Measurements from ENCODE around the gene MANF. TPM values are rescaled to one million over a fixed set of nuclear protein-coding genes. Genes with fewer than 3 reads are reported as not detected.

The MANF gene
- total RNA-seq, 1 donor from 2014 or later = 90.4 TPM

- DNase-seq (ENCODE audit: low spot score) = no peak
These were observed 11.3 kb upstream of the MANF start for GRCh38 chr3:51373658-51374421.

GRCh38 chr3:51374456-51374855, 10.6 kb upstream of the MANF start:
- no peak for DNase-seq (ENCODE audit: low spot score)

- no peak for DNase-seq (ENCODE audit: low spot score)
These were observed 10.0 kb upstream of the MANF start for GRCh38 chr3:51375136-51375535.

- DNase-seq (ENCODE audit: low spot score) = no peak
These were observed 9.5 kb upstream of the MANF start for GRCh38 chr3:51375571-51375970.

- no peak for DNase-seq (ENCODE audit: low spot score)
These were observed 7.0 kb upstream of the MANF start for GRCh38 chr3:51378065-51378464.

GRCh38 chr3:51378726-51379125, 6.4 kb upstream of the MANF start:
- no peak for DNase-seq (ENCODE audit: low spot score)

- DNase-seq (ENCODE audit: low spot score) = no peak
These were observed 5.8 kb upstream of the MANF start for GRCh38 chr3:51379301-51379700.

- DNase-seq (ENCODE audit: low spot score) = no peak
These were observed 5.2 kb upstream of the MANF start for GRCh38 chr3:51379746-51380455.

GRCh38 chr3:51380601-51381332, 4.3 kb upstream of the MANF start:
- DNase-seq (ENCODE audit: low spot score) = no peak

- no peak for DNase-seq (ENCODE audit: low spot score)
These were observed 3.8 kb upstream of the MANF start for GRCh38 chr3:51381333-51381705.

GRCh38 chr3:51382076-51382745, 2.9 kb upstream of the MANF start:
- DNase-seq (ENCODE audit: low spot score) = peak; percentile 29

GRCh38 chr3:51382947-51383578, 2.0 kb upstream of the MANF start:
- DNase-seq (ENCODE audit: low spot score) = no peak

- DNase-seq (ENCODE audit: low spot score) = no peak
These were observed 901 bp upstream of the MANF start for GRCh38 chr3:51384055-51384725.

GRCh38 chr3:51385621-51386091, 565 bp downstream of the MANF start:
- peak; percentile 49 for DNase-seq (ENCODE audit: low spot score)

- DNase-seq (ENCODE audit: low spot score) = peak; percentile 34
These were observed 1.2 kb downstream of the MANF start for GRCh38 chr3:51386159-51386851.

- DNase-seq (ENCODE audit: low spot score) = peak; percentile 42
These were observed 1.8 kb downstream of the MANF start for GRCh38 chr3:51386852-51387229.

GRCh38 chr3:51387281-51387680, 2.2 kb downstream of the MANF start:
- peak; percentile 37 for DNase-seq (ENCODE audit: low spot score)

- peak; percentile 84 for DNase-seq (ENCODE audit: low spot score)
These were observed 3.4 kb downstream of the MANF start for GRCh38 chr3:51388286-51389029.

- peak; percentile 46 for DNase-seq (ENCODE audit: low spot score)
These were observed 4.5 kb downstream of the MANF start for GRCh38 chr3:51389423-51390183.
